Effector memory CD8-positive, alpha-beta T cell (primary cell): ENCODE measurements around the gene ZNF519.
"Not testable (repeated sequence)": the region's sequence is repeated elsewhere in the genome, so short reads cannot be mapped to it uniquely, and the experiment has no call there.

ENCODE experiments used
- ATAC-seq: fragments of 150-1000 bp; cut with Tn5 transposase; replicated peaks from 2 replicates; pipeline ENCODE4 v1.10.0; 2021; ENCODE audit warnings: mild to moderate bottlenecking, moderate library complexity
- DNase-seq, 3 experiments: peaks; one replicate each; pipeline ENCODE4 v3.0.0; 2021
- H3K27ac Mint-ChIP-seq, 2 donors: one replicate each; pipeline ENCODE4 v1.8.0; 2022; ENCODE audit warnings: mild to moderate bottlenecking in 2 of 2, mixed read lengths in 2 of 2, moderate library complexity in 2 of 2
- H3K27me3 Mint-ChIP-seq, 2 donors: one replicate each; pipeline ENCODE4 v1.8.0; 2022; ENCODE audit warnings: mixed read lengths in 2 of 2
- H3K36me3 Mint-ChIP-seq: one replicate; pipeline ENCODE4 v1.8.0; 2022; ENCODE audit warnings: mild to moderate bottlenecking, moderate library complexity, mixed read lengths; ENCODE audit not compliant: insufficient read depth
- H3K4me1 Mint-ChIP-seq, 2 donors: one replicate each; pipeline ENCODE4 v1.8.0; 2022; ENCODE audit warnings: low read depth in 2 of 2, mixed read lengths in 2 of 2
- H3K4me3 Mint-ChIP-seq, 2 donors: one replicate each; pipeline ENCODE4 v1.8.0; 2022; ENCODE audit warnings: mild to moderate bottlenecking in 2 of 2, mixed read lengths in 2 of 2, moderate library complexity in 2 of 2
- H3K9me3 Mint-ChIP-seq, 2 donors: one replicate each; pipeline ENCODE4 v1.8.0; 2022; ENCODE audit warnings: mixed read lengths in 2 of 2
- total RNA-seq, 9 experiments: gene quantifications; one replicate each; lab custom pipeline; 2026; lab: John Stamatoyannopoulos, UW

Gene ZNF519
- 4.5 to 20.8 (median 6.7) reads per million in 9 experiments for total RNA-seq

GRCh38 chr18:14132271-14132700 is at the start of gene ZNF519:
Gene ZNF519 (minus strand): TSS chr18:14132435. CDS start chr18:14132277, 158 bp downstream.
- ATAC-seq, result peak; percentile 99
- peak within 1 kb of the TSS; percentile 80 to 89 for H3K27ac Mint-ChIP-seq

DNA sequence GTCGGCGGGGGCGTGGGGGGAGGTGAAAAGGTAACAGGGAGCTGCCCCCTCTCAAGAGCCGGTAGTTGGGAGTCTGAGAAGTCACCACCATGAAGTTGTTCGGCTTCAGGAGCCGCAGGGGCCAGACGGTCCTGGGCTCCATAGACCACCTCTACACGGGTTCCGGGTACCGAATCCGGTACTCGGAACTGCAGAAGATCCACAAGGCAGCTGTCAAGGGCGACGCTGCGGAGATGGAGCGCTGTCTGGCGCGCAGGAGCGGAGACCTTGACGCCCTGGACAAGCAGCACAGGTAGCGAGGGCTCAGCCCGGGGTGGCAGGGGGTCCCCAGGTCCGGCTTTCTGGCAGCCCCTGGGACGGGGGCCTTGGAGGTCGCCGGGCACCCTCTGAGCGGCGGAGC is 47.1 kb upstream of the ZNF519 start:
- Mint-ChIP-seq H3K9me3 (no peaks in the 10 kb centered on the region), H3K4me1 (peaks cover 5% of the 10 kb centered on the region in 2 donors), H3K4me3 (peak overlapping the region; percentile 92 to 95), H3K36me3 (peaks cover 3% of the 10 kb centered on the region), H3K27ac (peak overlapping the region; percentile 92 to 93), H3K27me3 (no peaks in the 10 kb centered on the region)
- DNase-seq, result no peak
- ATAC-seq, result peak; percentile 28

More at GRCh38 chr18:14132271-14132700, at the start of gene ZNF519:
- H3K9me3 Mint-ChIP-seq, H3K36me3 Mint-ChIP-seq, H3K4me1 Mint-ChIP-seq, H3K27me3 Mint-ChIP-seq: not testable (repeated sequence)
- DNase-seq, result peak; percentile 81 to 85 (median 84)
- H3K4me3 Mint-ChIP-seq, result peak within 1 kb of the TSS; percentile 89 to 94

- DNase-seq (peak; percentile 70 to 80 (median 72)), ATAC-seq (peak; percentile 86)
- Mint-ChIP-seq H3K27ac (peak overlapping the region; percentile 92 to 93), H3K4me3 (peak overlapping the region; percentile 92 to 95)
- H3K36me3 Mint-ChIP-seq, H3K9me3 Mint-ChIP-seq, H3K27me3 Mint-ChIP-seq, H3K4me1 Mint-ChIP-seq: not testable (repeated sequence)
Measured at GRCh38 chr18:14178321-14179196, 46.3 kb upstream of the ZNF519 start.

GRCh38 chr18:14177540-14178320 is 45.5 kb upstream of the ZNF519 start:
- H3K4me3 Mint-ChIP-seq, result peak overlapping the region; percentile 92 to 95
- not testable (repeated sequence) for H3K27me3 Mint-ChIP-seq, H3K4me1 Mint-ChIP-seq, H3K9me3 Mint-ChIP-seq, H3K27ac Mint-ChIP-seq, H3K36me3 Mint-ChIP-seq, ATAC-seq, DNase-seq

GRCh38 chr18:14175404-14175803 is 43.2 kb upstream of the ZNF519 start:
- DNase-seq, H3K27me3 Mint-ChIP-seq, H3K4me1 Mint-ChIP-seq, H3K9me3 Mint-ChIP-seq, H3K4me3 Mint-ChIP-seq, H3K36me3 Mint-ChIP-seq, ATAC-seq: not testable (repeated sequence)
- H3K27ac Mint-ChIP-seq, result peak overlapping the region; percentile 33 to 82

DNA sequence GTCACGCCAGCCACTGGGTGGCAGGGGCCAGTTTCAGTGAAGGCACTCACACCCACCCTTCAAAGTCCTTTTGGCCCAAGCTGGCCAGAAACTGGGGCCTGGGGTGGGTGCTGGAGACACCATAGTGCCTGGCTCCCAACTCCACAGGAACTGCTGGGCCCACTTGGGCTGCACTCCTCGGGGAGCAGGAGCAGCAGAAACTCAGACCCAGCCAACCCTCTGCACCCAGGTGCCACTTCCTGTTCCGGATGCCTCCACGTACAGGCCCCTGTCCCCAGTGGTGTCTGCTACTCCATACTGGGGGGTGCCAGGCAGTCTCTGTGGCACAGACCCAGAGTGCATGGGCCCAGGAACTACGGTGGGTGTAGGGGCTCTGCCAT is 42.5 kb upstream of the ZNF519 start:
- Mint-ChIP-seq H3K27ac (no peak overlapping the region), H3K4me1 (peaks cover under 1 to 5% of the 10 kb centered on the region in 2 donors), H3K36me3 (peaks cover 3% of the 10 kb centered on the region), H3K27me3 (no peaks in the 10 kb centered on the region), H3K9me3 (no peaks in the 10 kb centered on the region), H3K4me3 (no peak overlapping the region)
- no peak for ATAC-seq
- DNase-seq, result no peak

- not testable (repeated sequence) for H3K9me3 Mint-ChIP-seq, H3K36me3 Mint-ChIP-seq, H3K27me3 Mint-ChIP-seq, H3K4me1 Mint-ChIP-seq, H3K4me3 Mint-ChIP-seq, DNase-seq, ATAC-seq
- H3K27ac Mint-ChIP-seq, result peak overlapping the region in 1 of 2 donors; percentile 84
Measured at GRCh38 chr18:14174002-14174705, 41.9 kb upstream of the ZNF519 start.

GRCh38 chr18:14173116-14173951 is 41.1 kb upstream of the ZNF519 start:
- not testable (repeated sequence) for H3K36me3 Mint-ChIP-seq, DNase-seq, H3K9me3 Mint-ChIP-seq, H3K27me3 Mint-ChIP-seq, H3K4me1 Mint-ChIP-seq, H3K4me3 Mint-ChIP-seq, ATAC-seq
- H3K27ac Mint-ChIP-seq, result peak overlapping the region in 1 of 2 donors; percentile 84

- H3K27ac Mint-ChIP-seq, DNase-seq, H3K36me3 Mint-ChIP-seq, H3K9me3 Mint-ChIP-seq, H3K4me3 Mint-ChIP-seq, ATAC-seq, H3K4me1 Mint-ChIP-seq, H3K27me3 Mint-ChIP-seq: not testable (repeated sequence)
Measured at GRCh38 chr18:14172142-14173115, 40.2 kb upstream of the ZNF519 start.

DNA sequence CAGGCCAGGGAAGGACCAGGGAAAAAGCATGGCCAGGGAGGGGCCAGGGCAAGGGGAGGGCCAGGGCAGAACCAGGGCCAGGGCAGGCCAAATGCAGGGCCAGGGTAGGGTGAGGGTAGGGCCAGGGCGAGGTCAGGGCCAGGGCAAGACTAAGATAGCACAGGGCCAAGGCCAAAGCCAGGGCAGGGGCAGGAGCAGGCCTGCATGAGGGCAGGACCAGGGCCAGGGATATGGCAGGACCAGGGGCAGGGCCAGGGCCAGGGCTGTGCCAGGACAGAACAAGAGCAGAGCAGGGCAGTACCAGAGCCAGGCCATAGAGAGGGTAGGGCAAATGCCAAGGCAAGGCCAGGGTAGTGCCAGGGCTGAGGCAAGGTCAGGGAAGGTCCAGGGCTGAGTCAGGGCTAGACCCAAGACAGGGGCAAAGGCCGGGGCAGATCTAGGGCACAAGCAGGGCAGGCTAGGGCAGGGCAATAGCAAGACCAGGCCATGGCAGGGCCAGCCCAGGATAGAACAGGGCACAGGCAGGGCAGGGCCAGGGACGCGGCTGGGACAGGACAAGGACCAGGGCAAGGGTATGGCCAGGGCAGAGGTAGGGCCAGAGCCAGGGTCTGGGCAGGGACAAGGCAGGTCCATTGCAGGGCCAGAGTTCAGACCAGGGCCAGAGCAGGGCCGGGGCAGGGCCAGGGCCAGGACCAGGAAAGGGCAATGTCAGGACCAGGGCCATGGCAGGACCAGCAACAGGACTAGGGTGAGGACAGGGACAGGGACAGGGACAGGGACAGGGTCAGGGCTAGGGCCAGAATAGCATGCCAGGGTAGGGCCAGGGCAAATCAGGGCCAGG is 39.3 kb upstream of the ZNF519 start:
- not testable (repeated sequence) for H3K27ac Mint-ChIP-seq, H3K4me1 Mint-ChIP-seq, DNase-seq, H3K27me3 Mint-ChIP-seq, H3K36me3 Mint-ChIP-seq, H3K9me3 Mint-ChIP-seq, H3K4me3 Mint-ChIP-seq, ATAC-seq

DNA sequence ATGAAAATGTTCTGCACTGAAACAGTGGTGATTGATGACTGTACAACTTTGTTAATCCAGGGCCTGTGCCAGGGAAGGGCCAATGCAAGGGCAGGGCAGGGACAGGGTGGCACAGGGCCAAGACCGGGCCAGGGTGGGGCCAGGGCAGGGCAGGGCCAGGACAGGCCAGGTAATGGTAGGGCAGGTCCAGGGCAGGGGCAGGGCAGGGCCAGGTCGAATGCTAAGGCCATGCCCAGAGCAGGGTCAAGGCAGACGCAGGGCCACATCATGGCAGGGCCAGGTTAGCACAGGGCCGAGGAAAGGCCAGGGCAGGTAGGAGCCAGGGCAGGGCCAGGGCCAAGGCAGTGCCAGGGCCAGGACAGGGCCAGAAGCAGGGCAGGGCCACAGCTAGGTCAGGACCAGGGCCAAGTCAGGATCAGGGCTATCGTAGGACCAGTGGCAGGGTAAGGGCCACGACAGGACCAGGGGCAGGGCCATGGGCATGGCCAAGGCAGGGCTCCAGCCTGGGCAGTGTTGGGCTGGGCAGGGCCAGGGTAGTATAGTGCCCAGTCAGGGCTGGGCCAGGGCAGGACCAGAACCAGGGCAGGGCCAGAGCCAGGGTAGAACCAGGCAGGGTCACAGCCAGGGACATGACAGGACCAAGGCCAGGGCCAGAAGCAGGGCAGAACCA is 38.3 kb upstream of the ZNF519 start:
- not testable (repeated sequence) for H3K36me3 Mint-ChIP-seq, H3K9me3 Mint-ChIP-seq, H3K4me1 Mint-ChIP-seq, H3K27ac Mint-ChIP-seq, H3K27me3 Mint-ChIP-seq, DNase-seq, ATAC-seq, H3K4me3 Mint-ChIP-seq
